Erythroblast (primary cell): ENCODE data around the gene RNPEPL1.

Experiments used
- GATA1 ChIP-seq: IDR thresholded peaks from 2 replicates; pipeline ENCODE4 v1.6.1; 2011; ENCODE audit warnings: low read depth, mild to moderate bottlenecking, control low read depth, low read length, moderate library complexity
- POLR2A ChIP-seq: IDR thresholded peaks from 2 replicates; pipeline ENCODE4 v1.6.1; 2011; ENCODE audit warnings: mild to moderate bottlenecking, low read length

GRCh38 chr2:240591784-240592183, 23.5 kb downstream of the RNPEPL1 start:
- TF ChIP-seq POLR2A: no peak
- TF ChIP-seq GATA1: no peak
